Upper lobe of left lung (tissue), 4 donors: ENCODE measurements around the gene DDA1.

Experiments
- CTCF ChIP-seq, 6 experiments: fragments of 450-650 bp in 4 of 6; fragments of 200-600 bp in 2 of 6; sonication (generic) in 2 of 6; IDR thresholded peaks; one replicate each; pipeline ENCODE4 v1.5.1; 2016 to 2019; ENCODE audit warnings: antibody characterized with exemption in 6 of 6
- POLR2AphosphoS5 ChIP-seq, 2 donors: sonication (generic); formaldehyde crosslinking; IDR thresholded peaks; one replicate each; pipeline ENCODE4 v1.5.1; 2017; ENCODE audit warnings: antibody characterized with exemption in 2 of 2

- TF ChIP-seq CTCF (IDR thresholded peaks at IDR 0.05) (no peak), POLR2AphosphoS5 (IDR thresholded peaks at IDR 0.05) (peak; percentile 15 to 52)
Measured at GRCh38 chr19:17347361-17347760, 38.0 kb downstream of the DDA1 start.
